ENCODE measurements around the gene EFCAB7. TPM values are rescaled to one million over a fixed set of nuclear protein-coding genes. Genes with fewer than 3 reads are reported as not detected.

The EFCAB7 gene
- total and polyA plus RNA-seq, 2 of the 8 experiments (the other 6 are each of a cell fraction or from before 2014, with no cell fraction given): 1.1 to 3.1 TPM

- Histone ChIP-seq H4K91ac (replicated peaks; ENCODE audit: insufficient read length, low read length) (no peak overlapping the region), H3K23ac (ENCODE audit: insufficient read length) (no peak overlapping the region), H3K79me1 (ENCODE audit: low read depth, low read length) (no peaks in the 10 kb centered on the region), H3K4me3 (ENCODE audit: extremely low read depth in 1 of 4, insufficient read depth in 2 of 4, low read depth in 3 of 4, low read length in 4 of 4) (no peak overlapping the region), H2BK5ac (ENCODE audit: low read depth, low read length) (no peak overlapping the region), H2BK20ac (ENCODE audit: low read length) (no peak overlapping the region), H3K27ac (ENCODE audit: low read depth, low read length) (no peak overlapping the region), H3K4me1 (replicated peaks in 1 of 4; ENCODE audit: control insufficient read depth in 3 of 4, insufficient read depth in 4 of 4, low read length in 3 of 4) (peaks cover 0 to 12% (median 0%) of the 10 kb centered on the region in 4 experiments; a peak in 1 of 7 replicates), H3K18ac (ENCODE audit: extremely low read depth, low read length) (no peak overlapping the region), H2AFZ (ENCODE audit: low read length) (no peak overlapping the region), H3K9ac (replicated peaks in 1 of 4; ENCODE audit: extremely low read depth in 1 of 4, low read depth in 3 of 4, low read length in 3 of 4) (no peak overlapping the region), H3K4me2 (ENCODE audit: insufficient read depth in 1 of 2, low read depth in 2 of 2, low read length in 2 of 2) (no peak overlapping the region), H4K8ac (ENCODE audit: extremely low read depth, insufficient read depth, low read length) (no peak overlapping the region), H2BK120ac (replicated peaks; ENCODE audit: low read depth, low read length) (no peak overlapping the region), H3K36me3 (ENCODE audit: control insufficient read depth in 2 of 4, insufficient read depth in 4 of 4, low read length in 3 of 4) (no peaks in the 10 kb centered on the region), H2AK5ac (ENCODE audit: low read depth, low read length) (no peak overlapping the region), H3K4ac (replicated peaks; ENCODE audit: insufficient read length, low read depth, low read length) (no peak overlapping the region), H3K27me3 (replicated peaks in 1 of 4; ENCODE audit: control insufficient read depth in 3 of 4, extremely low read depth in 1 of 4, insufficient read depth in 3 of 4, low read length in 3 of 4) (no peaks in the 10 kb centered on the region), H3K56ac (replicated peaks; ENCODE audit: insufficient read length, low read depth, low read length) (no peak overlapping the region), H4K5ac (ENCODE audit: insufficient read length, low read depth, low read length) (no peak overlapping the region), H4K20me1 (replicated peaks in 1 of 2; ENCODE audit: control insufficient read depth in 1 of 2, insufficient read depth in 2 of 2, low read length in 2 of 2) (peaks cover 0 to 4% of the 10 kb centered on the region in 2 experiments), H3K14ac (ENCODE audit: insufficient read length) (no peak overlapping the region), H2BK12ac (ENCODE audit: low read depth, low read length) (no peak overlapping the region), H3K9me3 (ENCODE audit: insufficient read depth in 2 of 2, low read depth in 1 of 2, low read length in 1 of 2) (no peaks in the 10 kb centered on the region), H3K79me2 (ENCODE audit: control insufficient read depth in 1 of 2, insufficient read depth in 2 of 2, low read length in 2 of 2) (no peaks in the 10 kb centered on the region), H3K23me2 (ENCODE audit: low read depth, low read length) (no peaks in the 10 kb centered on the region), H2BK15ac (ENCODE audit: low read length) (no peak overlapping the region)
- POLR2A ChIA-PET (ENCODE audit: partially characterized antibody): no interaction called here
- no peak for FAIRE-seq
- no peak for TF ChIP-seq JUN (IDR thresholded peaks at IDR 0.05; ENCODE audit: low read depth, low read length)
- TF ChIP-seq CHD2 (IDR thresholded peaks at IDR 0.05; ENCODE audit: low read length): no peak
- TF ChIP-seq CTCF (IDR thresholded peaks at IDR 0.05; ENCODE audit: control extremely low read depth in 1 of 3, insufficient read depth in 1 of 3, low read depth in 1 of 3, low read length in 3 of 3): no peak
- no peak for TF ChIP-seq CBX5 (IDR thresholded peaks at IDR 0.05; ENCODE audit: low read depth, low read length)
- no peak for TF ChIP-seq EP300 (IDR thresholded peaks at IDR 0.05; ENCODE audit: borderline replicate concordance in 1 of 2, low read depth in 2 of 2, low read length in 2 of 2)
- TF ChIP-seq PHF8 (conservative IDR thresholded peaks at IDR 0.05; ENCODE audit: low read depth, low read length): no peak
- no peak for TF ChIP-seq FOSL1 (IDR thresholded peaks at IDR 0.05; ENCODE audit: insufficient read depth, low read depth, low read length)
- DNase-seq (ENCODE audit: low read depth in 1 of 2, low spot score in 2 of 2): no peak
- CTCF ChIA-PET (ENCODE audit: partially characterized antibody): interaction anchor here (0.6 to 3.7 kb wide), 5 partner anchors 12 to 1561 kb away, joined by 3 to 14 read pairs (median 4); no protein-coding TSS in a partner anchor
These were observed 89.6 kb downstream of the EFCAB7 start for GRCh38 chr1:63612971-63613370.

Measured in H1 (cell line).